GM21526 (cell line): ENCODE measurements around the gene YPEL2.
"Not testable (repeated sequence)": the region's sequence is repeated elsewhere in the genome, so short reads cannot be mapped to it uniquely, and the experiment has no call there.

ENCODE experiments used
- ATAC-seq: cut with Tn5 transposase; IDR thresholded peaks from one replicate; pipeline ENCODE4 v1.9.1; 2021; ENCODE audit warnings: moderate library complexity; ENCODE audit not compliant: unreplicated experiment, low FRiP score

YPEL2 gene

DNA sequence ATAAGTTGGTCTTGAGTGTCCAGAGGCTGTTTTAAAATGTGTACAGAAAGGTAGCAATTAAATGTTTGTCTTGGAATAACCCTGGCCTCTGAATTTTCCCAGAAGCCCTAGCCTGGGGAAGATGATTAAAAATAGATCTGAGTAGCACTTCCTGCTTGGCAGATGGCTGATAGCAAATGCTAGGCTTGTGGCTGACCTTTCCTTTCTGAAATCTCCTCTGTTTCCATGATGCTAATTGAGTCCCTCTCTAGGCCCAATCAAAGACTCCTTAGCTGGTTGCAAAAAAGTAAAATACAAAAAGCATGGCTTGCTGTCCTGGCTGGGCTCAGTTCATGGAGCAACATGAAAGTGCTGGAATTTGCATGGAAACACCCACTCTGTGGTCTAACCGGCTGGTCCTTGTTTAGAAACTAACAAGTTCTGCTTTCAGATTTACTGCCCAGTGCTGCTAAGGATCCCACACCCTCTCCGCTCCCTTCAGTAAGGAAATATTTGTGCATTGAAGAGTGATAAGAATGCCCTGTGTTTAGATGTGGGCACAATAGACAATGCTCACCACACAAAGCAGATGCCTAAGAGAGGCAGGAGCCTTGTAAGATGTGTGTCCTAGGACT lies 40.8 kb downstream of the YPEL2 start:
- peak; percentile 41 for ATAC-seq

DNA sequence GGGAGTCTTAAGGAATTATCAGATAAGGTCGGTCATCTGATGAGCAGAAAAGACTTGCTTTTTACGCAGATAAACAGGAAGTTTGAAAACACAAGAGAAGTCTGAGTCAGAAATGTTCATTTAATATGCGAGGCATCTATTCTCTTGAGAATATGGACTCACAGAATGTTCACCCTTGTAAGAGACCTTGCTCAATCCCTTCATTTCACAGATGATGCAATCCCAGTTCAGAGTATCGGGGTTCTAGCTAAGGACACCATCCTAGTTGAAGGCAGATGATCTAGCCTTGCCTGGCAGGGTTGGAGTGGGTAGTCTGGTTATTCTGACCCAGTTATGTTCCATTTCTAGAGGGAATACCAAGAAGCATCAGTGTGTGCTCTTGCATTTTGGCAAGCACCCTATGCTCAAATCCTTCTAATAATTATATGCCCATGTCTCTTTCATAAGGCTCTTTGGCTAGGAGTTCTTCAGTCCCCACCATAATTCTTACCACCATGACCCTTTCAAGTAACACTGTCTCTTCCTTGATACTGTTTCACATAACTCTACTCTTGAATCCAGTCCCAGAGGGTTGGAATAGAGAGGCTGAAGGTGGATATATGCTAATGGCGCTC lies 42.5 kb downstream of the YPEL2 start:
- ATAC-seq, result no peak

DNA sequence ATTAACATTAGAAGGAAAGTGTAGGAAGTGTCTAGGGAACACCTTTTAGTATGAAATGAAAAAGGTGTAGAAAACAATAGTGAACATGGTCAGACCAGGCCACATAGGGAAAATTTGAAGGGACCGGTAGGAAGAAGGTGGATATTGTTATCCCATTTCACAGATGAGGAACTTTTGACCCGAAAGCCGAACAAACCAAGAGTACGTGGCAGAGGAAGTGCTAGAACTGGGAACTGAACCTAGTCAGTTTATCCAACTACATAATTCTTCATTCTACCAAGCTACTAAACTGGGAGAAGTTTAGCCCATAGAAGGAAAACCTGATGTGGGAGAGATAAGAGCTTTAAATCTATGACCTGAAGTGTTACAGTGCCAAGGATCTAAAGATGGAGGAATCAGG lies 43.2 kb downstream of the YPEL2 start:
- no peak for ATAC-seq

DNA sequence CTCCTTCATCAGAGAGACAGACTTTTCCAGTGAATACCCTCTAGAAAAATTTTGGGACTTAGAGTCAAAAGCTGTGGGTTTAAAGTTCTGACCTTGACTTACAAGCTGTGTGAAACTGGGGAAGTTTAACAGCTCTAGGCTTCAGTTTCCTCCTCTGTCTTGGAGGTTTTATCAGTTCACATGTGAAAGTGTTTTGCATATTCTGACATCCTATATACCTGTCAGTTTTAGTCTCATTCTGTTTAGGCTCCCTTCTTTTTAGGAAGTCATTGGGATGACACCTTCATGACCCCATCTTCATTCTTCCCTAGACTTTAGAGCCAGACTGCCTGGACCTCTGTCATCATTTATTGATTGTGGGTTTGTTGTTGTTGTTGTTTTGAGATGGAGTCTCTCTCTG lies 44.4 kb downstream of the YPEL2 start:
- no peak for ATAC-seq

DNA sequence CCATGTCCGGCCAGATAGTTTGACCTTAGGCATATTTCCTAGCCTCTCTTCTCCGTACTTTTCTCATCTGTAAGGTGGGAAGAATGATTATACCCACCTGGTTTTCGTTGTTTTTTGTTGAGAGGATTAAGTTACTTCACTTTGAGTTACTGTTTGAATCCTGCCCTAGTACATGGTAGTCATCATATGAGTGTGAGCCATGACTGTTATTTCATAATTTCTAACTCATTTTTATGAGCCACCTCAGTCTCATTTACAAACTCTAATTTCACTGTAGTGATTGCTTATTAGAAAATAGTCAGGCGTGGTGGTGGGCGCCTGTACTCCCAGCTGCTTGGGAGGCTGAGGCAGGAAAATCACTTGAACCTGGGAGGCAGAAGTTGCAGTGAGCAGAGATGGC lies 45.1 kb downstream of the YPEL2 start:
- no peak for ATAC-seq

DNA sequence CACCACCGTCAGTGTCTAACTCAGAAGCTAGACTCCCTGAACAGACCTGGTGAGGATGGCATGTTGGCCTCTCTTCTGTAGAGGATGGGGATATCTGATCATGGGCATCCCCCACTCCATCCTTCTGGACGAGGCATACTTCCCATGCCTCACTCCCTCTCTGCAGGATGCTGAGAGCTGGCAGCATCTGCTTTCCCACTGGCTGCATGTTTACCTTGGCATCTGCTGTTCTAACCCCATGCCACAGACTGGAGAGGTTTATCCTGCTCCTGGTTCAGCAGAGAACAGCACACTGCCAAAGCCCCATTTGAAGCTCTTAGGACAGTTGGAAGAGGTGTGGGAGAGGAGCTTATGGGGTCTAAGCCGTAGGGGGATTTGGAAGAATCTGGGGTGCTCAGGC lies 46.0 kb downstream of the YPEL2 start:
- no peak for ATAC-seq

DNA sequence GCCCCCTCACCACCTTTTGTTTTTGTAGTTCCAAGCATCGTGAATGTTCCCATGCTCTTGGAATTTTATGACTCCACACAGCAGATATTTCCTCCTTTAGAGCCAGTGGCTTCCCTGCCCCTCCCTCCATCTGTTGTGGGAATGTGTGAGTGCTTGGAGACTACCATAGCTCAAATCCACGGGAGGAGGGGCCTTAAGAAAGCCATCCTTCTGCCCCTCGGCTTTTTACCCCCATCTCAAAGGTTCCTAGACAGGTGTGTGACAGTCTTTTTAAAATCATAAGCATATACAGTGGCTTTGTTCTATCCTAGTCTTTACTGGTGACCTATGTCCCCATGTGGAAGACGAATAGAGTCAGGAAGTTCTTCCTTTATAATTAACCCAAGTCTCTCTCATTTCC lies 47.2 kb downstream of the YPEL2 start:
- no peak for ATAC-seq

DNA sequence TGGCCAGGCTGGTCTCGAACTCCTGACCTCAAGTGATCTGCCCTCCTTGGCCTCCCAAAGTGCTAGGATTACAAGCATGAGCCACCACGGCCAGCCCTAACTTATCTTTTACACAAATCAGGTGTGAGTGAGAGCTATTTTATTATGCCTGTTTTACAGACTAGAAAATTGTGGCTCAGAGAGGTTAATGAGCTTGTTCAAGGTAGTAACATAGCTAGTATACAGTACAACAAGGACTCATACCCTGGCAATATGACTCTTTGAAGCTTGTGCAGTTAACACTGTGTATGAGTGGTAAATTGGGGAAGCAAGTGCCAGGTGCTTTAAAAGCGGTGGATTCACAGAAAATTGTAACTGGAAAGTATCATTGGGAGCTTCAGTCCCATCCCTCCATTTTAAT lies 49.0 kb downstream of the YPEL2 start:
- ATAC-seq, result no peak

DNA sequence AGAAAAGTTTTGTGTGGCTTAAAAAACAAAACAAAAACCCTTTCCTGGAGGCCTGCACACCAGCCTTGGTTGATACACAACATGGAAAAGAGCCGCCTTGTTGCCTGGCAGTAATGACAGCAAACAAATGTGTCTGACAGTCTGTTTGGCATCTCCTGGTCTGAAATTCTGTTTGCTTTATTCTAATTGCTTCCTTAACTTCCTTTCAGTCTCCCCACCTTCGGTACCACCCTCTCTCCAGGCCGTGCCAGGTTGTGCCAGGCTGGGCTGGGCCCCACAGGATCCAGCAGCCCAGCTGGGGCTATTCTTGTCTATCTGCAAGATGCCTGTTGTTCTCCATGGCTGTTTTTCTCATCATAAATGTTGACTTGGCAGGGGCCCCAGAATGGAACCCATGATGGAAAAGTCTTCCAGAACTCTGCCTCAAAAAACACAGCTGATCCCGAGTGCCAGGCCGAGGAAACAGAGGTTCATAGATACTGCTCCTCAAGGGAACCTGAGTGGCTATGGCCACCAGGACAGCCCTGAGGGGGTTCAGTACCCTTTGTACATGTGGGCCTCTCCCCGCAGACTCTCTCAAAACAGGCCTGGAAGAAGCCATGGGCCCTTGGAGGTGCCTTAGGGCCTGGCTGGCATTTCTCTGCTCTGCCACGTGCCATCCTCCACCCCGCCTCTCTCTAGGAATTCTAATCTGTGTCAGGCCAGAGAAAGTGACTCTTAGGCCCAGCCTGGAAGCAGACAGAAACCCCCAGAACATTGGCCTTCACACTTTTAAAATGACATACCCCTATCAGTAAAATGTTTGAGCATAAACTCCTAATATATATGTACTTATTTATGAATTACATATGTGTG lies 50.5 kb downstream of the YPEL2 start:
- no peak for ATAC-seq

DNA sequence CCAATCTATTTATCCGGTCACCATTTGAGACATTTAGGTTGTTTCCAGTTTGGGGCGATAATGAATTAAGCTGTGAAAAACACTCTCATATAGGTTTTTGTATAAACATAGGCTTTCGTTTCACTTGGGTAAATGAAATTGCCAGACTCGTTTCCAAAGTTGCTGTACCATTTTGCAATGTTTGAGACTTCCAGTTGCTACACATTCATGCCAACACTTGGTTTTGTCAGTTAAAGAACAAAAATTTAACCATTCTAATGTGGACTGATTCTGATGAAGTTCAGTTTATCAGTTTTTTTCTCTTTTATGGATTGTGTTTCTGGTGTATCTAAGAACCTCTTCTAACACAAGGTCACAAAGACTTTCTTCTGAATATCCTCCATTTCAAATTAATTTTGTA lies 52.4 kb downstream of the YPEL2 start:
- no peak for ATAC-seq

DNA sequence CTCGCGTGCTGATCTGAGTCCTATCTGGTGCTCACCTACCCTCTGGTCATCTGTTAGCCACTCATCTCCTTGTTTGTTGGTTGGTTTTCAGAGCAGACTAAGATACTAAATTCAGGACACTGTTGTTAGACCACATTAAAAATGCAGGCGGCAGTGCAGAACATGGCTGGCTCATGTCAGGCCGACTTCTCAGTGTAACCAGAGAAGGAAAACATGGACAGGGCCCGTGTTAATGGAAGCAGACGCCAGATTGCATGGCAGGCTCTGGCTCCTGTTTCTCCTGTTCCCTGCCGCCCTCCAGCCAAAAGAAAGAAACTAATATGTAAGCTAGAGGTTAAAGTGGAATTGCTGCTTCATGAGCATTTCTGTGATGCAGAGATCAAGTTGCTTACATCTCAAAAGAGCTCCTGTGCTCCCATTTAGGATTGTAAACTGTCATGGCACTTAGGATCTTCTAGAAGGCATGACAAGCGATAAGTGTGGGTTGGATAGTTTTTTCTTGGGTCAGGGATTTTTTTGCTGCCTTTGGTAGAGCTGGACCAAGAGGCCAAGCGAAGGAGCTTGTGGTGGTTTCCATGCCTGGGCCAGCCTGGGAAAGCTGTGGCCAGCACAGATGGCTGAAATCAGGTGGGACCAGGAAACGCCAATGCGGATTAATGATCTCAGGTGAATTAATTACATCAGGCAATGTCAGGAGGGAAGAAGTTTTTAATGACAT lies 56.1 kb downstream of the YPEL2 start:
- no peak for ATAC-seq

DNA sequence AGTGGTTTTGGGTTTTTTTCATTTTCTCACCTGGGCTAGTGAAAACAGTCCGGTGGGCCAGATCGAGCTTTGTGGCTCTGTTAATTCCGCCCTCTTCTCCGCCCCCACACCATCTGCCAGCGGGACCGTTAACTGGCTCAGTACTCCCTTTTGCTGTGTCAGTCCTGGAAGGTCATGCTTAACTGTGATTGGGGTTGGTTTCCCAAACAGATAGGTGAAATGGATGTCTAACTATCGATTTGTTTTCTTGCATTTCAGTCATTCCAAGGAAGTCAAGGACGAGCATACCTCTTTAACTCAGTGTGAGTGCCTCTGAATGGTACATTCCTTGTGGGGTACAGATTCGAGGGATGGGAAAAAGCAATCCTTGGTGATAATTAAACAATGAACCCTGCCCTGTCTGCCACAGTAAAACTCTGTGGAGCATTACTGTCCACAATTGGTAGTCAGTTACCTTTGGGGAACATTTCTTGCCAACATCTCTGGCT lies 56.7 kb downstream of the YPEL2 start:
- no peak for ATAC-seq

DNA sequence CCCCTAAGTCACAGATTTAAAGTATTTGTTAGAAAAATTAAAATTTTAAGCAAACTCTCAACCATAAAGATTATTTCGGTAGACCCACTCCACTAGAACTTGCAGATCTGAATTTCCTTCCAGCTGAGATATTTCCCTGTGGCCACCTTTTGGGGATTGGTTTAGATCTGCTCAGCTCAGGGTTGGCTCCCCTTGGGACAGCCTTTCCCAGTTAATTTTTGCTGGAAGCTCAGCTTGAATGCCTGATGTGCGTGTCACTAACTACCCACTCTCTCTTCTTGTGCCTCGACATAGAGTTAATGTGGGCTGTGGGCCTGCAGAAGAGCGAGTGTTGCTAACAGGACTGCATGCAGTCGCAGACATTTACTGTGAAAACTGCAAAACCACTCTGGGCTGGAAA lies 57.6 kb downstream of the YPEL2 start:
- ATAC-seq, result no peak

DNA sequence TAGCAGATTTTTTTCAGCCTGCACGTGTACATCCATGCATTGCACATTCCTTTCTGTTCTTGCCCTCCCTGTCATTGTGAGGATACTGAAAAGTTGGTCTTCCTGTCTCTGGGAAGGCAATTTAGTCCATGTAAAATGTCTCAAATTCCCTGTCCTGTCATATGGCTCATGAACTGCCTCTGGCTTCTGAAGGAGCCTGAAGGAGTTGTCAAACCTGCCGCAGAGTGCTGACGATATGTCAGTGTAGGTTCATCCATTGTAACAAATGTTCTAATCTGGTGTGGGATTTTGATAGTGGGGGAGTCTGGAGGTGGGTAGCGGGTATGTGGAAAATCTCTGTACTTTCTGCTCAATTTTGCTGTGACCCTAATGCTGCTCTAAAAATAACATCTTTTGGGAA lies 59.6 kb downstream of the YPEL2 start:
- no peak for ATAC-seq

DNA sequence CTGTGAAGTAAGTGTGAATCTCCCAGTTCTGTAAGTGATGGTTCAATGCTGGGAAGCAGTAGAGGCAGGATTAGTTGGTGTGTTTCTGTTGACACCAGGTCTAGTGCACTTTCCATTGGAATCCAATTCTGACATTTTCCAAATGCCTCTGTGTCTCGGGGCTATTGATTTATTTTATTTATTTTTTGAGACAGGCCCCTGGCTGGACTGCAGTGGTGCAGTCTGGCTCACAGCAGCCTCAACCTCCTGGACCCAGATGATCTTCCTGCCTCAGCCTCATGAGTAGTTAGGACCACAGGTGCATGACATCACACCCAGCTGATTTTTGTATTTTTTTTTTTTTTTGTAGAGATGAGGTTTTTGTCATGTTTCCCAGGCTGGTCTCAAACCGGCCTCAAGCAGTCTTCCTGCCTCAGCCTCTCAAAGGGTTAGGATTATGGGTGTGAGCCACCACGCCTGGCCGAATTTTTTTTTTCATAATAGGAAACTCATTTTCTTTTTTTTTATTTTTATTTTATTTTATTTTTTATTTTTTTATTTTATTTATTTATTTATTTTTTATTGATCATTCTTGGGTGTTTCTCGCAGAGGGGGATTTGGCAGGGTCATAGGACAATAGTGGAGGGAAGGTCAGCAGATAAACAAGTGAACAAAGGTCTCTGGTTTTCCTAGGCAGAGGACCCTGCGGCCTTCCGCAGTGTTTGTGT lies 61.7 kb downstream of the YPEL2 start:
- no peak for ATAC-seq

DNA sequence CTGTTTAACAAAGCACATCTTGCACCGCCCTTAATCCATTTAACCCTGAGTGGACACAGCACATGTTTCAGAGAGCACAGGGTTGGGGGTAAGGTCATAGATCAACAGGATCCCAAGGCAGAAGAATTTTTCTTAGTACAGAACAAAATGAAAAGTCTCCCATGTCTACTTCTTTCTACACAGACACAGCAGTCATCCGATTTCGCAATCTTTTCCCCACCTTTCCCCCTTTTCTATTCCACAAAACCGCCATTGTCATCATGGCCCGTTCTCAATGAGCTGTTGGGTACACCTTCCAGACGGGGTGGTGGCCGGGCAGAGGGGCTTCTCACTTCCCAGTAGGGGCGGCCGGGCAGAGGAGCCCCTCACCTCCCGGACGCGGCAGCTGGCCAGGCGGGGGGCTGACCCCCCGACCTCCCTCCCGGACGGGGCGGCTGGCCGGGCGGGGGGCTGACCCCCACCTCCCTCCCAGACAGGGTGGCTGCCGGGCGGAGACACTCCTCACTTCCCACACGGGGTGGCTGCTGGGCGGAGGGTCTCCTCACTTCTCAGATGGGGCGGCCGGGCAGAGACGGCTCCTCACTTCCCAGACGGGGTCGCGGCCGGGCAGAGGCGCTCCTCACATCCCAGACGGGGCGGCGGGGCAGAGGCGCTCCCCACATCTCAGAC lies 62.4 kb downstream of the YPEL2 start:
- ATAC-seq, result not testable (repeated sequence)

DNA sequence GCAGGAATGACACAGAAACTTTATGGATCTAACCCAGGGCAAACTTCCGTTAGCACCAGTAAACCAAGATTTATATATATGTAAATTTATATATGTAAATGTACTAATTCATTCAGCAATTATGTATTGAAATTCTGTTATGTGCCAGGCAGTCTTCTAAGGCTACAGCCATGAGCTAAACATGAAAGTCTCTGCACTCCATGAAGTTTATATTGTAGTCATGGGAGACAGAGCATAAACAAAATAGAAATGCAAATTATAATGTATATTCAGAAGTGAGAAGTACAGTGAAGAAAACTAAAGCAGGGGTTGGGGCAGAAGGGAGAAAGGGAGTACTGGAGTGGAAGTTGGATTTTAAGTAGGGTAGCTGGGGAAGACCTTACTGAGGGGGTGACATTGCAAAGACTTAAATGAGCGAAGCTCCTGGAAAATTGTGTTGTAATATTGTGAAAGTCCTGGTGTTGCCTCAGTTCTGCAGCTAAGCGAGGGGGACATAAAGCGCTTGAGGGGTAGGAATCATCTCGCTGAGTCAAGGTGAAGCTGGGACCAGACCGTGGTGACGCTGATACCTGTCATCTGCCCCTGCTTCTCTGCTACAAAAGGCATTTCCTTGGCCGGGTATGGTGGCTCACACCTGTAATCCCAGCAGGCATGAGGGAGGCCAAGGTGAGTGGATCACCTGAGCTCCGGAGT lies 64.8 kb downstream of the YPEL2 start:
- no peak for ATAC-seq

DNA sequence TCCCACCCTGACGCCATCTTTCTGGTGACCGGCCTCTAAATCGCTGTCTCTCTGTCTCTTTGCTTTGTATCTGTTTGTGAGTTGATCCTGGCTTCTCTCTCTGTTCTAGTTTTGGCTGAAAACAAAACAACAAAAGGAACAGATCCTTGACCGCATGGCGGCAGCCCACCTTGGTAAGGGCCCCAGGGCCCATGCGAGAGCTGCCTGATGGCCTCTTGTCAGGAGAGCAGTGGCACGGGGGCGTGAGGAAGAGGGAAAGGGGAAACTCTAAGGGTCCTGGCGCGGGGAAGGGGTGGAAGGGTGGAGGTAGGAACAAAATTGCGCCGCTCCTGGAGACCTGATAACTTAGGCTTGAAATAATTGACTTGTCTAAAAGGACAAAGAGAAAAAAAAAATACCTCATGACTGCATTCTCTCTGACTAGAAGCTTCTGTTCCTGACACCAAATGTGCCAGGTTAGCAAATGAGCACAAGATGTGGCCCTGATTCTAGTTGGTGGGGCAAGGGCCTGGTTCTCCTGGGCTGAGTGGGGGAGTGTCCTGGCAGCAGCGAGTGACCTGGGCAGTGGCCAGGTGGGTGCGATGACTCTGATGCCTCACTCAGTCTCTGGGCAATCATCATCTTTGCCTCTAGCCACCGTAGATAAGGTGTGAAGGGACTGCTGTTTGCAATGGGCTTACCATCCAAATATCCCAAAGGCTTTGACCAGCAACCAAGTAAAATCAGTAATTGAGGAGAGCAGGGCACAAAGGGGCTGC lies 66.0 kb downstream of the YPEL2 start:
- no peak for ATAC-seq

DNA sequence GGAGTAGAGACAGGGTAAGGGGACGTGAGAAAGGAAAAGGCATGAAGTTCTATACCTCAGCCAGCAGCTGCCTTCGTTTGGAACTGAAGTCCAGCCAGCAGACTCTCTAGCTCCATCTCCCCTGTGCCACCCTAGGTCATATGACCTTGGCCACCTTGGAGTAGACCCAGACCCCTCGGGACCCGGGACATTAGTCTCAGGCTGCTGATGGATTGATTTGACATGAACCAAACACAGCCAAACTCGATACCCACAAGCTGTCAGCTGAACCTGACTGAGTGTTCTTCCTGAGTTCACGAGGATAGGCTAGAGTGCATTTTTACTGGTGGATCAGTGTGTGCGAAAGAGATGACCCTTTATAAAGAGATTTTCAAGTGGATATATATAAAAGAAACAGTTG lies 68.5 kb downstream of the YPEL2 start:
- no peak for ATAC-seq
